HepG2 (cell line): ENCODE data around the gene XRCC3. TPM values are rescaled to one million over a fixed set of nuclear protein-coding genes. Genes with fewer than 3 reads are reported as not detected.

ENCODE experiments used
- LCORL ChIP-seq, 2 experiments: fragments of 450-650 bp in 1 of 2; sonication (generic) in 1 of 2; formaldehyde crosslinking in 1 of 2; IDR thresholded peaks; 2 replicates each; pipeline versions ENCODE4 v1.5.0 to v1.6.1; 2017 to 2020; ENCODE audit warnings: antibody characterized with exemption in 1 of 2, missing genetic modification reagents in 1 of 2
- MBD4 ChIP-seq: IDR thresholded peaks from 2 replicates; pipeline ENCODE4 v1.6.1; 2012; ENCODE audit warnings: low read length, inconsistent platforms, borderline replicate concordance
- MEIS1 ChIP-seq: sonication (generic); formaldehyde crosslinking; IDR thresholded peaks from 2 replicates; pipeline ENCODE4 v1.9.0; 2021; ENCODE audit warnings: mild to moderate bottlenecking, missing genetic modification reagents, moderate library complexity, borderline replicate concordance
- NR1H2 ChIP-seq: sonication (generic); formaldehyde crosslinking; IDR thresholded peaks from 2 replicates; pipeline ENCODE4 v1.8.1; 2022; ENCODE audit warnings: low read depth, missing genetic modification reagents, borderline replicate concordance
- NRL ChIP-seq: sonication (generic); formaldehyde crosslinking; IDR thresholded peaks from 2 replicates; pipeline ENCODE4 v1.5.0; 2020; ENCODE audit warnings: missing genetic modification reagents, mild to moderate bottlenecking, moderate library complexity, borderline replicate concordance
- PHF5A ChIP-seq: IDR thresholded peaks from one replicate; pipeline ENCODE4 v1.6.1; 2018; ENCODE audit warnings: low read depth, missing genetic modification reagents; ENCODE audit not compliant: unreplicated experiment
- RAD21 ChIP-seq: fragments of 450-650 bp; formaldehyde crosslinking; IDR thresholded peaks from 2 replicates; pipeline ENCODE4 v1.5.0; 2020; ENCODE audit warnings: mild to moderate bottlenecking
- ZBTB2 ChIP-seq: sonication (generic); formaldehyde crosslinking; IDR thresholded peaks from 2 replicates; pipeline ENCODE4 v1.8.0; 2022; ENCODE audit warnings: low read depth, missing genetic modification reagents
- ZFP36L2 ChIP-seq: sonication (generic); formaldehyde crosslinking; IDR thresholded peaks from 2 replicates; pipeline ENCODE4 v1.4.0; 2020; ENCODE audit warnings: missing genetic modification reagents
- ZNF543 ChIP-seq: sonication (generic); formaldehyde crosslinking; IDR thresholded peaks from 2 replicates; pipeline ENCODE4 v1.4.0; 2020; ENCODE audit warnings: mild to moderate bottlenecking, missing genetic modification reagents
- ZNF747 ChIP-seq: sonication (generic); formaldehyde crosslinking; IDR thresholded peaks from 2 replicates; pipeline ENCODE4 v1.8.1; 2023; ENCODE audit warnings: missing genetic modification reagents, mild to moderate bottlenecking, borderline replicate concordance
- ZNF781 ChIP-seq: sonication (generic); formaldehyde crosslinking; IDR thresholded peaks from 2 replicates; pipeline ENCODE4 v1.5.1; 2020; ENCODE audit warnings: borderline replicate concordance, mild to moderate bottlenecking, missing genetic modification reagents; ENCODE audit errors: not compliant biosample characterization
- ZSCAN12 ChIP-seq: sonication (generic); formaldehyde crosslinking; IDR thresholded peaks from 2 replicates; pipeline ENCODE4 v1.9.0; 2021; ENCODE audit warnings: mild to moderate bottlenecking, missing genetic modification reagents
- polyA plus RNA-seq, 8 experiments: library from polyadenylated mRNA; depleted of rRNA in 3 of 8; stranded (reverse) in 7 of 8; unstranded in 1 of 8; fragments of >200 nt; fragmentation: Illumina TruSeq in 4 of 8; extraction: Trizol in 4 of 8; gene quantifications; 2 replicates each; pipeline versions ENCODE4 v1.2.1 to v1.2.3, GENCODE V29; 2011 to 2016; ENCODE audit warnings: low read depth in 4 of 8, missing spikeins in 1 of 8, mixed read lengths in 1 of 8; ENCODE audit not compliant: insufficient read depth in 1 of 8
- total RNA-seq, 5 experiments: library from RNA; depleted of rRNA; stranded (reverse); fragments of >200 nt; fragmentation: Illumina TruSeq; extraction: Trizol; gene quantifications; 2 replicates each; pipeline ENCODE4 v1.2.3, GENCODE V29; 2016; ENCODE audit warnings: low read depth in 1 of 5
- TF ChIP-seq, protein P1 (sequence below): sonication (generic); formaldehyde crosslinking; IDR thresholded peaks from 2 replicates; pipeline ENCODE4 v1.4.0; 2020; ENCODE audit warnings: low read depth, mild to moderate bottlenecking, missing genetic modification reagents
- TF ChIP-seq, protein P2 (sequence below): sonication (generic); formaldehyde crosslinking; IDR thresholded peaks from 2 replicates; pipeline ENCODE4 v1.8.1; 2022; ENCODE audit warnings: low read depth, mild to moderate bottlenecking, missing genetic modification reagents
- TF ChIP-seq, protein P3 (sequence below): sonication (generic); formaldehyde crosslinking; IDR thresholded peaks from 2 replicates; pipeline ENCODE4 v1.5.1; 2020; ENCODE audit warnings: mild to moderate bottlenecking, missing genetic modification reagents, moderate library complexity
- TF ChIP-seq, protein P4 (sequence below): sonication (generic); formaldehyde crosslinking; IDR thresholded peaks from 2 replicates; pipeline ENCODE4 v1.9.0; 2021; ENCODE audit warnings: missing genetic modification reagents, borderline replicate concordance

Gene XRCC3
- total and polyA plus RNA-seq, 2 of the 13 experiments (the other 11 are each of a cell fraction or from before 2014, with no cell fraction given): 5.4 to 25.8 TPM

DNA sequence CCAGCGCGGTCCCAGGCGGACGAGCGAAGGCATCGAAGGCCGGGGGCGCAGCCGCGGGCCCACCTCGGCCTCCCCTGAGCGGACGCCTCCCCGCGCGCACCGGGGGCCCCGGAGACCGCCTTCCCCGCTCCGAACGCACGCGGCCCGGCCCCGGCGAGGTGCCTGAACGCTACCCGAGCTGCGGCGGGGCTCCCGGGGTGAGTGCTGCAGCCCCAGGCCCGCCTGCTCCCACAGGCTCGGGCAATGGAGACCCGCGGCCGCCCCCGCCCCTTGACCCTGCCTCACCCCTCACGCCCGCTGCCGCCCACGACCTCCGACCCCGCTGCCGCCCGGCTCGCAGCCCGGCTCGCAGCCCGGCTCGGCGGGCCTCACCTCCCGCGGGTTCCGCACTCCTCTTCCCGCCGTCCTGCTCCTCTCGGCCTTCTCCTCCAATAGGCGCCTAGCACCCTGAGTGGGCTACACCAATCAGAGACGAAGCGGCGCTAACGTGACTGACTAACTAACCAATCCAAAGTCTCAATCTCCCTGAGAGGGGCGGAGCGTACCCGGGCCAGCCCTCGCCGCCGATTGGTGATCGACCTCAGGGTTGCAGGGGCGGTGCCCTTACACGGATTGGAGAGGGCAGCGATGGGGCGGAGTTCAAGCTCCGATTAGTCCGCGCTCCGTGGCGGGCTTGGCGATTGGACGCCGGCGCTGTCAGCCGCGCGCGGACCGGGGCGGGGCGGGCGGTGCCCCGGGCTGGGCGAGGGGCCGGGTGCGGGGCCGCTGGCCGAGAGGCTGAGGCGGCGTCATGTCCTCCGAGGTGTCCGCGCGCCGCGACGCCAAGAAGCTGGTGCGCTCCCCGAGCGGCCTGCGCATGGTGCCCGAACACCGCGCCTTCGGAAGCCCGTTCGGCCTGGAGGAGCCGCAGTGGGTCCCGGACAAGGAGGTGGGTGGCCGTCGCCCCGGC is at the start of gene XRCC3, which contains the start of gene ZFYVE21 (continued):
- TF ChIP-seq MEIS1 (0 out of 2 replicates have a peak, but pooled peaks have one; percentile 18), ZNF781 (no peak), PHF5A (peak; percentile 43), ZNF543 (CRISPR knock-in tag) (no peak), NR1H2 (CRISPR knock-in tag) (no peak), ZNF747 (CRISPR knock-in tag) (no peak), ZSCAN12 (CRISPR knock-in tag) (no peak), MBD4 (no peak), NRL (no peak), RAD21 (peak; percentile 58; the same call in 1 of the 2 replicates), LCORL (IDR thresholded peaks at IDR 0.05) (no peak), LCORL (CRISPR knock-in tag; IDR thresholded peaks at IDR 0.05) (no peak), ZFP36L2 (no peak), ZBTB2 (CRISPR knock-in tag) (peak; percentile 78)
- TF ChIP-seq, protein P1, sequence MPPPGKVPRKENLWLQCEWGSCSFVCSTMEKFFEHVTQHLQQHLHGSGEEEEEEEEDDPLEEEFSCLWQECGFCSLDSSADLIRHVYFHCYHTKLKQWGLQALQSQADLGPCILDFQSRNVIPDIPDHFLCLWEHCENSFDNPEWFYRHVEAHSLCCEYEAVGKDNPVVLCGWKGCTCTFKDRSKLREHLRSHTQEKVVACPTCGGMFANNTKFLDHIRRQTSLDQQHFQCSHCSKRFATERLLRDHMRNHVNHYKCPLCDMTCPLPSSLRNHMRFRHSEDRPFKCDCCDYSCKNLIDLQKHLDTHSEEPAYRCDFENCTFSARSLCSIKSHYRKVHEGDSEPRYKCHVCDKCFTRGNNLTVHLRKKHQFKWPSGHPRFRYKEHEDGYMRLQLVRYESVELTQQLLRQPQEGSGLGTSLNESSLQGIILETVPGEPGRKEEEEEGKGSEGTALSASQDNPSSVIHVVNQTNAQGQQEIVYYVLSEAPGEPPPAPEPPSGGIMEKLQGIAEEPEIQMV (CRISPR knock-in tag): no peak
- TF ChIP-seq, protein P2, sequence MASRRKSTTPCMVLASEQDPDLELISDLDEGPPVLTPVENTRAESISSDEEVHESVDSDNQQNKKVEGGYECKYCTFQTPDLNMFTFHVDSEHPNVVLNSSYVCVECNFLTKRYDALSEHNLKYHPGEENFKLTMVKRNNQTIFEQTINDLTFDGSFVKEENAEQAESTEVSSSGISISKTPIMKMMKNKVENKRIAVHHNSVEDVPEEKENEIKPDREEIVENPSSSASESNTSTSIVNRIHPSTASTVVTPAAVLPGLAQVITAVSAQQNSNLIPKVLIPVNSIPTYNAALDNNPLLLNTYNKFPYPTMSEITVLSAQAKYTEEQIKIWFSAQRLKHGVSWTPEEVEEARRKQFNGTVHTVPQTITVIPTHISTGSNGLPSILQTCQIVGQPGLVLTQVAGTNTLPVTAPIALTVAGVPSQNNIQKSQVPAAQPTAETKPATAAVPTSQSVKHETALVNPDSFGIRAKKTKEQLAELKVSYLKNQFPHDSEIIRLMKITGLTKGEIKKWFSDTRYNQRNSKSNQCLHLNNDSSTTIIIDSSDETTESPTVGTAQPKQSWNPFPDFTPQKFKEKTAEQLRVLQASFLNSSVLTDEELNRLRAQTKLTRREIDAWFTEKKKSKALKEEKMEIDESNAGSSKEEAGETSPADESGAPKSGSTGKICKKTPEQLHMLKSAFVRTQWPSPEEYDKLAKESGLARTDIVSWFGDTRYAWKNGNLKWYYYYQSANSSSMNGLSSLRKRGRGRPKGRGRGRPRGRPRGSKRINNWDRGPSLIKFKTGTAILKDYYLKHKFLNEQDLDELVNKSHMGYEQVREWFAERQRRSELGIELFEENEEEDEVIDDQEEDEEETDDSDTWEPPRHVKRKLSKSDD (CRISPR knock-in tag): no peak
- TF ChIP-seq, protein P3, sequence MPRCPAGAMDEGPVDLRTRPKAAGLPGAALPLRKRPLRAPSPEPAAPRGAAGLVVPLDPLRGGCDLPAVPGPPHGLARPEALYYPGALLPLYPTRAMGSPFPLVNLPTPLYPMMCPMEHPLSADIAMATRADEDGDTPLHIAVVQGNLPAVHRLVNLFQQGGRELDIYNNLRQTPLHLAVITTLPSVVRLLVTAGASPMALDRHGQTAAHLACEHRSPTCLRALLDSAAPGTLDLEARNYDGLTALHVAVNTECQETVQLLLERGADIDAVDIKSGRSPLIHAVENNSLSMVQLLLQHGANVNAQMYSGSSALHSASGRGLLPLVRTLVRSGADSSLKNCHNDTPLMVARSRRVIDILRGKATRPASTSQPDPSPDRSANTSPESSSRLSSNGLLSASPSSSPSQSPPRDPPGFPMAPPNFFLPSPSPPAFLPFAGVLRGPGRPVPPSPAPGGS (CRISPR knock-in tag): no peak; the same call in 1 of the 2 replicates
- TF ChIP-seq, protein P4, sequence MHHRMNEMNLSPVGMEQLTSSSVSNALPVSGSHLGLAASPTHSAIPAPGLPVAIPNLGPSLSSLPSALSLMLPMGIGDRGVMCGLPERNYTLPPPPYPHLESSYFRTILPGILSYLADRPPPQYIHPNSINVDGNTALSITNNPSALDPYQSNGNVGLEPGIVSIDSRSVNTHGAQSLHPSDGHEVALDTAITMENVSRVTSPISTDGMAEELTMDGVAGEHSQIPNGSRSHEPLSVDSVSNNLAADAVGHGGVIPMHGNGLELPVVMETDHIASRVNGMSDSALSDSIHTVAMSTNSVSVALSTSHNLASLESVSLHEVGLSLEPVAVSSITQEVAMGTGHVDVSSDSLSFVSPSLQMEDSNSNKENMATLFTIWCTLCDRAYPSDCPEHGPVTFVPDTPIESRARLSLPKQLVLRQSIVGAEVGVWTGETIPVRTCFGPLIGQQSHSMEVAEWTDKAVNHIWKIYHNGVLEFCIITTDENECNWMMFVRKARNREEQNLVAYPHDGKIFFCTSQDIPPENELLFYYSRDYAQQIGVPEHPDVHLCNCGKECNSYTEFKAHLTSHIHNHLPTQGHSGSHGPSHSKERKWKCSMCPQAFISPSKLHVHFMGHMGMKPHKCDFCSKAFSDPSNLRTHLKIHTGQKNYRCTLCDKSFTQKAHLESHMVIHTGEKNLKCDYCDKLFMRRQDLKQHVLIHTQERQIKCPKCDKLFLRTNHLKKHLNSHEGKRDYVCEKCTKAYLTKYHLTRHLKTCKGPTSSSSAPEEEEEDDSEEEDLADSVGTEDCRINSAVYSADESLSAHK (CRISPR knock-in tag): no peak
